ENCODE measurements around the gene HNF4A.

Gene HNF4A

DNA sequence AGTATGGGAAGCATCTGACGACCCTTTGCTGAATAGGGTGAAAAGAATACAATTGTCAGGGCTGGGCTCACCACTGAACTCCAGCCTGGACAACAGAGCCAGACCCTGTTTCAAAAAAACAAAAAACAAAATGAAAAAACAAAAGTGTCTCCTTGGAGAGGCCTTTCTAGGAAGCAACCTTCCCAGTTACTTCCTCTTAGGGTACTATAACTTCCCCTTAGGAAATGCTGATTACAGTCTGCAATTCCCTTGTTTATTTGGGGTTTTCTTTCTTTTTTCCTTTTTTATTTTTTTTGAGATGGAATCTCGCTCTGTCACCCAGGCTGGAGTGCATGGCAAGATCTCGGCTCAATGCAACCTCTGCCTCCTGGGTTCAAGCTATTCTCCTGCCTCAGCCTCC lies 99.6 kb downstream of the HNF4A start:
- no peaks in the 10 kb centered on the region for H3K9me3 ChIP-seq (ENCODE audit: insufficient read depth, low read length)
- TF ChIP-seq EZH2phosphoT487 (IDR thresholded peaks at IDR 0.05; ENCODE audit: low read depth): no peak
- TF ChIP-seq, protein P1, sequence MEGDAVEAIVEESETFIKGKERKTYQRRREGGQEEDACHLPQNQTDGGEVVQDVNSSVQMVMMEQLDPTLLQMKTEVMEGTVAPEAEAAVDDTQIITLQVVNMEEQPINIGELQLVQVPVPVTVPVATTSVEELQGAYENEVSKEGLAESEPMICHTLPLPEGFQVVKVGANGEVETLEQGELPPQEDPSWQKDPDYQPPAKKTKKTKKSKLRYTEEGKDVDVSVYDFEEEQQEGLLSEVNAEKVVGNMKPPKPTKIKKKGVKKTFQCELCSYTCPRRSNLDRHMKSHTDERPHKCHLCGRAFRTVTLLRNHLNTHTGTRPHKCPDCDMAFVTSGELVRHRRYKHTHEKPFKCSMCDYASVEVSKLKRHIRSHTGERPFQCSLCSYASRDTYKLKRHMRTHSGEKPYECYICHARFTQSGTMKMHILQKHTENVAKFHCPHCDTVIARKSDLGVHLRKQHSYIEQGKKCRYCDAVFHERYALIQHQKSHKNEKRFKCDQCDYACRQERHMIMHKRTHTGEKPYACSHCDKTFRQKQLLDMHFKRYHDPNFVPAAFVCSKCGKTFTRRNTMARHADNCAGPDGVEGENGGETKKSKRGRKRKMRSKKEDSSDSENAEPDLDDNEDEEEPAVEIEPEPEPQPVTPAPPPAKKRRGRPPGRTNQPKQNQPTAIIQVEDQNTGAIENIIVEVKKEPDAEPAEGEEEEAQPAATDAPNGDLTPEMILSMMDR (IDR thresholded peaks at IDR 0.05; ENCODE audit: low read depth, low read length): no peak
- H3K4me1 ChIP-seq (ENCODE audit: low read length): no peaks in the 10 kb centered on the region
- H3K27me3 ChIP-seq (ENCODE audit: low read depth, low read length): peaks cover 12% of the 10 kb centered on the region; the same call in 1 of the 2 replicates
- H3K27ac ChIP-seq (ENCODE audit: low read length): no peak overlapping the region
- no peak overlapping the region for H2AFZ ChIP-seq (ENCODE audit: low read depth, low read length)
- H3K9ac ChIP-seq (ENCODE audit: low read length): no peak overlapping the region
- H4K20me1 ChIP-seq (ENCODE audit: insufficient read depth, low read length): no peaks in the 10 kb centered on the region
- no peak overlapping the region for H3K4me3 ChIP-seq (ENCODE audit: low read length)
- H3K4me2 ChIP-seq (ENCODE audit: low read length): no peak overlapping the region
- H3K36me3 ChIP-seq (replicated peaks; ENCODE audit: low read depth, low read length): no peaks in the 10 kb centered on the region
- no peaks in the 10 kb centered on the region for H3K79me2 ChIP-seq (ENCODE audit: low read length)

DNA sequence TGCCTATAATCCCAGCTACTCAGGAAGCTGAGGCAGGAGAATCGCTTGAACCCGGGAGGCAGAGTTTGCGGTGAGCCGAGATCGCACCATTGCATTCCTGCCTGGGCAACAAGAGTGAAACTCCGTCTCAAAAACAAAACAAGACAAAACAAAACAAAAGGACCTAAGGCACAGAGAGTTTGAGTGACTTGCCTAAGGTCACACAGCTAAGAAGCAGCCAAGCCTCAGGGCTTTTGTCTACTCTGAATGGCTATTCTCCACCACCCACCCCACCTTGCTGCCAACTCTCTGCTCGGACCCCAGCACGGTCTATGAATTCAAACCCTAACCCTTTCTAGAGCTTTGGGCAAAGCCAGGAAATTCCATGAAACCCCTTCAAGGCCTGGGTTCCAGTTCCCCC lies 101.1 kb downstream of the HNF4A start:
- H3K9ac ChIP-seq (ENCODE audit: low read length): no peak overlapping the region
- H3K27me3 ChIP-seq (ENCODE audit: low read depth, low read length): peaks cover 7% of the 10 kb centered on the region; the same call in 1 of the 2 replicates
- no peaks in the 10 kb centered on the region for H3K4me1 ChIP-seq (ENCODE audit: low read length)
- no peaks in the 10 kb centered on the region for H3K36me3 ChIP-seq (replicated peaks; ENCODE audit: low read depth, low read length)
- H2AFZ ChIP-seq (ENCODE audit: low read depth, low read length): no peak overlapping the region
- no peak overlapping the region for H3K4me3 ChIP-seq (ENCODE audit: low read length)
- H3K27ac ChIP-seq (ENCODE audit: low read length): no peak overlapping the region
- H3K4me2 ChIP-seq (ENCODE audit: low read length): no peak overlapping the region
- TF ChIP-seq EZH2phosphoT487 (IDR thresholded peaks at IDR 0.05; ENCODE audit: low read depth): no peak
- TF ChIP-seq, protein P1 (IDR thresholded peaks at IDR 0.05; ENCODE audit: low read depth, low read length): no peak
- H3K79me2 ChIP-seq (ENCODE audit: low read length): no peaks in the 10 kb centered on the region
- no peaks in the 10 kb centered on the region for H3K9me3 ChIP-seq (ENCODE audit: insufficient read depth, low read length)
- H4K20me1 ChIP-seq (ENCODE audit: insufficient read depth, low read length): no peaks in the 10 kb centered on the region

DNA sequence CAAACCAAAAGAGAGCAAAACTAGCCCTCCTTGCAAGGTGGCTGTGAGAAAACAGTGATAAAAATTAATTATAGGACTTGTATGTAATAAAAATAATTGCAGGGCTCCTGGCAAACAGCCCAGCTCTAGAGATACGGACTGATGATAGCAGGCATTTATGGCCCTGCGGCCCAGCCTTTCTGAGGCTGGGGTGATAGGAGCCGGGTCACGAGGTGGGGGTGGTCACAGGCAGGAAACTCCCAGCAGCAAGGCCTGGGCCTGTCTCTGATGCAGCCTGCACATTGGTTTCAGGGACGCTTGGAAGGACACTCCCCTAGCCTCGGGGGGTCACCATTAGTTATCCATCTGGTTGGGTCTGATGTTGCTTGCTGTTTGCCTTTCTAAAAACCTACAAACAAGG lies 101.5 kb downstream of the HNF4A start:
- no peak overlapping the region for H3K27ac ChIP-seq (ENCODE audit: low read length)
- H3K4me1 ChIP-seq (ENCODE audit: low read length): no peaks in the 10 kb centered on the region
- no peak overlapping the region for H3K4me2 ChIP-seq (ENCODE audit: low read length)
- peaks cover 3% of the 10 kb centered on the region; the same call in 1 of the 2 replicates for H3K27me3 ChIP-seq (ENCODE audit: low read depth, low read length)
- no peak overlapping the region for H3K9ac ChIP-seq (ENCODE audit: low read length)
- no peak overlapping the region for H2AFZ ChIP-seq (ENCODE audit: low read depth, low read length)
- no peak for TF ChIP-seq EZH2phosphoT487 (IDR thresholded peaks at IDR 0.05; ENCODE audit: low read depth)
- TF ChIP-seq, protein P1 (IDR thresholded peaks at IDR 0.05; ENCODE audit: low read depth, low read length): no peak
- H3K4me3 ChIP-seq (ENCODE audit: low read length): no peak overlapping the region
- no peaks in the 10 kb centered on the region for H3K36me3 ChIP-seq (replicated peaks; ENCODE audit: low read depth, low read length)
- no peaks in the 10 kb centered on the region for H4K20me1 ChIP-seq (ENCODE audit: insufficient read depth, low read length)
- H3K79me2 ChIP-seq (ENCODE audit: low read length): no peaks in the 10 kb centered on the region
- H3K9me3 ChIP-seq (ENCODE audit: insufficient read depth, low read length): no peaks in the 10 kb centered on the region

DNA sequence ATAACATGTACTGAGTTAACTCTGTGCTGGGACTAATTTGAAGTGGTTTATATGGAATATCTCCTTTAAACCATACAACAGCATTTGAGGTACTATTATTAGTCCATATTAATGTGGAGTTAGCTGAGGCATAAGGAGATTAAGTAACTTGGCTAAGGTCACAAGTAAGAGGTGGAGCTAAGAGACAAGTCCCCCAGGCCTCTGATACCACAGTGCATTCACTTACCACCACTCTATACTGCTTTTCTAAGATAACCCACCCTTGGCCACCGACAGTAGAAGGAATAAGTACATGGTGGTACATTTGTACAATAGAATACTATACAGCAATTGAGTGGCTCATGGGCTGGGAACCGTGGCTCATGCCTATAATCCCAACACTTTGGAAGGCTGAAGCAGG lies 103.8 kb downstream of the HNF4A start:
- no peaks in the 10 kb centered on the region for H4K20me1 ChIP-seq (ENCODE audit: insufficient read depth, low read length)
- H3K27ac ChIP-seq (ENCODE audit: low read length): no peak overlapping the region
- H3K9ac ChIP-seq (ENCODE audit: low read length): no peak overlapping the region
- H3K4me2 ChIP-seq (ENCODE audit: low read length): no peak overlapping the region
- H3K4me1 ChIP-seq (ENCODE audit: low read length): no peaks in the 10 kb centered on the region
- H2AFZ ChIP-seq (ENCODE audit: low read depth, low read length): no peak overlapping the region
- no peak for TF ChIP-seq EZH2phosphoT487 (IDR thresholded peaks at IDR 0.05; ENCODE audit: low read depth)
- TF ChIP-seq, protein P1 (IDR thresholded peaks at IDR 0.05; ENCODE audit: low read depth, low read length): no peak
- H3K27me3 ChIP-seq (ENCODE audit: low read depth, low read length): no peaks in the 10 kb centered on the region
- no peaks in the 10 kb centered on the region for H3K9me3 ChIP-seq (ENCODE audit: insufficient read depth, low read length)
- H3K36me3 ChIP-seq (replicated peaks; ENCODE audit: low read depth, low read length): no peaks in the 10 kb centered on the region
- H3K79me2 ChIP-seq (ENCODE audit: low read length): no peaks in the 10 kb centered on the region
- H3K4me3 ChIP-seq (ENCODE audit: low read length): no peak overlapping the region
